BE2C (cell line): ENCODE data around the gene TOP3B.

Source experiments
- DNase-seq: peaks from one replicate; pipeline ENCODE4 v3.0.0-alpha.2; 2020
- H3K27me3 ChIP-seq: fragments of 250-450 bp; sonication (Bioruptor Pico); 2 replicates; pipeline ENCODE4 v1.5.1; 2020; ENCODE audit warnings: mild to moderate bottlenecking
- H3K36me3 ChIP-seq: fragments of 250-450 bp; sonication (Bioruptor Pico); 2 replicates; pipeline ENCODE4 v1.5.1; 2020; ENCODE audit warnings: mild to moderate bottlenecking
- H3K4me1 ChIP-seq: fragments of 250-450 bp; sonication (Bioruptor Pico); 2 replicates; pipeline ENCODE4 v1.5.1; 2020
- H3K4me3 ChIP-seq: 2 replicates; pipeline ENCODE4 v1.5.1; 2011; ENCODE audit warnings: low read depth, low read length
- H3K9me3 ChIP-seq: fragments of 250-450 bp; sonication (Bioruptor Pico); 2 replicates; pipeline ENCODE4 v1.5.1; 2020
- CTCF ChIP-seq: IDR thresholded peaks from 2 replicates; pipeline ENCODE4 v1.5.1; 2012; ENCODE audit warnings: mild to moderate bottlenecking, low read depth, low read length

Gene TOP3B

GRCh38 chr22:21967693-21968271 is 14.8 kb downstream of the TOP3B start:
- Histone ChIP-seq H3K4me1 (no peaks in the 10 kb centered on the region), H3K4me3 (no peak overlapping the region), H3K9me3 (no peaks in the 10 kb centered on the region), H3K36me3 (peaks cover 82% of the 10 kb centered on the region), H3K27me3 (no peaks in the 10 kb centered on the region)
- DNase-seq: no peak
- no peak for TF ChIP-seq CTCF

- Histone ChIP-seq H3K9me3 (no peaks in the 10 kb centered on the region), H3K36me3 (peaks cover 82% of the 10 kb centered on the region), H3K27me3 (no peaks in the 10 kb centered on the region), H3K4me3 (no peak overlapping the region), H3K4me1 (no peaks in the 10 kb centered on the region)
- DNase-seq: no peak
- TF ChIP-seq CTCF: no peak
Observed at GRCh38 chr22:21966643-21967516, 15.7 kb downstream of the TOP3B start.

- no peak for DNase-seq
- no peak overlapping the region for H3K4me3 ChIP-seq
- no peaks in the 10 kb centered on the region for H3K4me1 ChIP-seq
- H3K27me3 ChIP-seq: no peaks in the 10 kb centered on the region
- no peaks in the 10 kb centered on the region for H3K9me3 ChIP-seq
- peaks cover 82% of the 10 kb centered on the region for H3K36me3 ChIP-seq
- TF ChIP-seq CTCF: no peak
Observed at GRCh38 chr22:21965762-21966288, 16.8 kb downstream of the TOP3B start.

- peaks cover 76% of the 10 kb centered on the region for H3K36me3 ChIP-seq
- DNase-seq: no peak
Observed at GRCh38 chr22:21964918-21965484, 17.6 kb downstream of the TOP3B start.

GRCh38 chr22:21964234-21964633 is 18.4 kb downstream of the TOP3B start:
- Histone ChIP-seq H3K4me1 (no peaks in the 10 kb centered on the region), H3K9me3 (no peaks in the 10 kb centered on the region), H3K27me3 (no peaks in the 10 kb centered on the region), H3K36me3 (peaks cover 77% of the 10 kb centered on the region), H3K4me3 (no peak overlapping the region)
- no peak for DNase-seq
- no peak for TF ChIP-seq CTCF

More at GRCh38 chr22:21964918-21965484, 17.6 kb downstream of the TOP3B start:
- Histone ChIP-seq H3K4me3 (no peak overlapping the region), H3K9me3 (no peaks in the 10 kb centered on the region), H3K4me1 (no peaks in the 10 kb centered on the region), H3K27me3 (no peaks in the 10 kb centered on the region)
- no peak for TF ChIP-seq CTCF
